Measurements from ENCODE around the gene ADAMTS12. TPM values are rescaled to one million over a fixed set of nuclear protein-coding genes. Genes with fewer than 3 reads are reported as not detected.
"Not testable (repeated sequence)": the region's sequence is repeated elsewhere in the genome, so short reads cannot be mapped to it uniquely, and the experiment has no call there.

ADAMTS12 gene
- total RNA-seq, 1 donor = 6.9 TPM

DNA sequence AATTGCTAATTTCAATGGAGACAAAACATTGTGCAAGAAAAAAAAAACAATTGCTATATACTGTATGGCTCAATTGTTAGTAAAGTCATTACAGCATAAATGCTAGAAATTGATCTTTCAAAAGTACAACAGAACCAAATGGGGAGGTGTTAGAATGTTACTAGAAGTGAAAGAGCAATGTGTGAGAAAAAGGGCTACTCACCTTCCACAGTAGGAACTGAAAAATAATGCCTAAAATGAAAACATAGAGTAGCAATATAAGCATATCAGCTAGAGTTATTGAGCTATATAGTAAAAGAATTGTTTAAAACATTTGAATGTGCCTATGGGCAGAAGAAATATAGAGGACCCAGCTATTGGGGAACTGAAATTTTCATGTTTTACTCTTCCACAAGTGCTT, 33.5 kb upstream of the ADAMTS12 start:
- no peak overlapping the region for H3K4me3 ChIP-seq (ENCODE audit: insufficient read depth, low read length)
- TF ChIP-seq, protein P1, sequence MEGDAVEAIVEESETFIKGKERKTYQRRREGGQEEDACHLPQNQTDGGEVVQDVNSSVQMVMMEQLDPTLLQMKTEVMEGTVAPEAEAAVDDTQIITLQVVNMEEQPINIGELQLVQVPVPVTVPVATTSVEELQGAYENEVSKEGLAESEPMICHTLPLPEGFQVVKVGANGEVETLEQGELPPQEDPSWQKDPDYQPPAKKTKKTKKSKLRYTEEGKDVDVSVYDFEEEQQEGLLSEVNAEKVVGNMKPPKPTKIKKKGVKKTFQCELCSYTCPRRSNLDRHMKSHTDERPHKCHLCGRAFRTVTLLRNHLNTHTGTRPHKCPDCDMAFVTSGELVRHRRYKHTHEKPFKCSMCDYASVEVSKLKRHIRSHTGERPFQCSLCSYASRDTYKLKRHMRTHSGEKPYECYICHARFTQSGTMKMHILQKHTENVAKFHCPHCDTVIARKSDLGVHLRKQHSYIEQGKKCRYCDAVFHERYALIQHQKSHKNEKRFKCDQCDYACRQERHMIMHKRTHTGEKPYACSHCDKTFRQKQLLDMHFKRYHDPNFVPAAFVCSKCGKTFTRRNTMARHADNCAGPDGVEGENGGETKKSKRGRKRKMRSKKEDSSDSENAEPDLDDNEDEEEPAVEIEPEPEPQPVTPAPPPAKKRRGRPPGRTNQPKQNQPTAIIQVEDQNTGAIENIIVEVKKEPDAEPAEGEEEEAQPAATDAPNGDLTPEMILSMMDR (IDR thresholded peaks at IDR 0.05; ENCODE audit: extremely low read depth, low read depth, low read length) = no peak
- no peaks in the 10 kb centered on the region for H3K36me3 ChIP-seq (ENCODE audit: insufficient read depth, low read length)
- peaks cover 14% of the 10 kb centered on the region for H3K27me3 ChIP-seq (ENCODE audit: insufficient read depth, low read length)
- no peak overlapping the region for H3K27ac ChIP-seq (ENCODE audit: low read depth, low read length)
- no peaks in the 10 kb centered on the region for H3K9me3 ChIP-seq (ENCODE audit: low read depth, low read length)
- H2AFZ ChIP-seq (ENCODE audit: low read length) = no peak overlapping the region
- H3K79me2 ChIP-seq (ENCODE audit: insufficient read depth, low read length) = no peaks in the 10 kb centered on the region
- H4K20me1 ChIP-seq (ENCODE audit: insufficient read depth, low read length) = no peaks in the 10 kb centered on the region
- no peak for DNase-seq (ENCODE audit: insufficient read length, low spot score, missing footprints)
- no peak overlapping the region for H3K4me2 ChIP-seq (ENCODE audit: insufficient read depth, low read length)
- no peaks in the 10 kb centered on the region for H3K4me1 ChIP-seq (ENCODE audit: insufficient read depth, low read length)

DNA sequence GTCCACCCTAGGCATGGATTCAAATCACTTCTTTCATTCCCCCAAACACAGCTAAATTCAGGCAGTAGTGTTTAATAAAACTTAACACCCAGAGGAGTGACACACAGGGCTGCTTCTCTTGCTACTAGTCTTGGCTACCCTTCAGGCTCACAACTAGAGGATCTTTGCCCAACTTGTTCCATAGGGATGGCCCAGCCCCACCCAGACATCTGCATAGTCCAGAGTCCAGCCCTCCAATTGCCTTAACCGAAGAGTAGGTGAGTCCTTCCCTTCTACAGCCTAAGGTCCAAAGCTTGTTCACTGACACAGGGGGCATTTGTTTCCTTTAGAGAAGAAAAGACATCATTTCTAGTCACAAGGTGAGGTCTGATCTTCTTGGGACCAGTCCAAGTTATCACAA, 29.2 kb upstream of the ADAMTS12 start:
- Histone ChIP-seq H3K36me3 (ENCODE audit: insufficient read depth, low read length) (no peaks in the 10 kb centered on the region), H3K9me3 (ENCODE audit: low read depth, low read length) (no peaks in the 10 kb centered on the region), H3K27me3 (ENCODE audit: insufficient read depth, low read length) (peaks cover 14% of the 10 kb centered on the region), H3K4me2 (ENCODE audit: insufficient read depth, low read length) (no peak overlapping the region), H4K20me1 (ENCODE audit: insufficient read depth, low read length) (no peaks in the 10 kb centered on the region), H3K27ac (ENCODE audit: low read depth, low read length) (no peak overlapping the region), H3K4me1 (ENCODE audit: insufficient read depth, low read length) (no peaks in the 10 kb centered on the region), H3K4me3 (ENCODE audit: insufficient read depth, low read length) (no peak overlapping the region), H2AFZ (ENCODE audit: low read length) (no peak overlapping the region), H3K79me2 (ENCODE audit: insufficient read depth, low read length) (no peaks in the 10 kb centered on the region)
- TF ChIP-seq, protein P1 (IDR thresholded peaks at IDR 0.05; ENCODE audit: extremely low read depth, low read depth, low read length) = no peak
- no peak for DNase-seq (ENCODE audit: insufficient read length, low spot score, missing footprints)

DNA sequence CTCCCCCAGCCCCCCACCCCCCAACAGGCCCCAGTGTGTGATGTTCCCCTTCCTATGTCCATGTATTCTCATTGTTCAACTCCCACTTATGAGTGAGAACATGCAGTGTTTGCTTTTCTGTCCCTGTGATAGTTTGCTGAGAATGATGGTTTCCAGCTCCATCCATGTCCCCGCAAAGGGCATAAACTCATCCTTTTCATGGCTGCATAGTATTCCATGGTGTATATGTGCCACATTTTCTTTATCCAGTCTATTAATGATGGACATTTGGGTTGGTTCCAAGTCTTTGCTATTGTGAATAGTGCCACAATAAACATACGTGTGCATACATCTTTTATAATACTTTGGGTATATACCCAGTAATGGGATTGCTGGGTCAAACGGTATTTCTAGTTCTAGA, 23.1 kb upstream of the ADAMTS12 start:
- not testable (repeated sequence) for H3K4me2 ChIP-seq (ENCODE audit: insufficient read depth, low read length); H3K4me3 ChIP-seq (ENCODE audit: insufficient read depth, low read length); H3K36me3 ChIP-seq (ENCODE audit: insufficient read depth, low read length); H3K79me2 ChIP-seq (ENCODE audit: insufficient read depth, low read length); H3K9me3 ChIP-seq (ENCODE audit: low read depth, low read length); H2AFZ ChIP-seq (ENCODE audit: low read length); DNase-seq (ENCODE audit: insufficient read length, low spot score, missing footprints); H3K4me1 ChIP-seq (ENCODE audit: insufficient read depth, low read length); H3K27ac ChIP-seq (ENCODE audit: low read depth, low read length); H4K20me1 ChIP-seq (ENCODE audit: insufficient read depth, low read length)
- peaks cover 14% of the 10 kb centered on the region for H3K27me3 ChIP-seq (ENCODE audit: insufficient read depth, low read length)

DNA sequence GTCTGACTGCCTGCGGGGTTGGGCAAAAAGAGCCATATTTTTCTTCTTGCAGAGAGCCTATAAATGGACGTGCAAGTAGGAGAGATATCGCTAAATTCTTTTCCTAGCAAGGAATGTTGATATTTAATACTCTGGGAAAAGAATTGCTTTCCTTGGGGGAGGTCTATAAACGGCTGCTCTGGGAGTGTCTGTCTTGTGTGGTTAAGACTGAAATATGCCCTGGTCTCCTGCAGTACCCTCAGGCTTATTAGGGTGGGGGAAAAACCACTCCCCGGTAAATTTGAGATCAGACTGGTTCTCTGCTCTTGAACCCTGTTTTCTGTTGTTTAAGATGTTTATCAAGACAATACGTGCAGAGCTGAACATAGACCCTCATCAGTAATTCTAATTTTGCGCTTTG, 14.5 kb upstream of the ADAMTS12 start:
- not testable (repeated sequence) for H3K4me3 ChIP-seq (ENCODE audit: insufficient read depth, low read length)

DNA sequence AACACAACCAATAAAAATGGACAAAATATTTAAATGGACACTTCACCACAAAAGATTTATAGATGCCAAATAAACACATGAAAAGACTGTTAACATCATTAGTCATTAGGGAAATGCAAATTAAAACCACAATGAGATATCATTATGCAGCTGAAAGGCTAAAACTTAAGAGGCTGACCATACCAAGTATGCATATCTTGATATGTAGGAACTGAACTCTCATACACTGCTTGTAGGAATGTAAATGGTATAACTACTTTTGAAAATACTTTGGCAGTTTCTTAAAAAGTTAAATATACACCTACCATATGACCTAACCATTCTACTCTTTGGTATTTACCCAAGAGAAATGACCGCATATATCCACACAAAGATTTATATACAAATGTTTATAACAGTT, 13.6 kb upstream of the ADAMTS12 start:
- Histone ChIP-seq H3K79me2 (ENCODE audit: insufficient read depth, low read length) (no peaks in the 10 kb centered on the region), H3K4me3 (ENCODE audit: insufficient read depth, low read length) (no peak overlapping the region), H3K9me3 (ENCODE audit: low read depth, low read length) (no peaks in the 10 kb centered on the region), H3K27ac (ENCODE audit: low read depth, low read length) (no peak overlapping the region), H3K4me1 (ENCODE audit: insufficient read depth, low read length) (no peaks in the 10 kb centered on the region), H3K27me3 (ENCODE audit: insufficient read depth, low read length) (peaks cover under 1% of the 10 kb centered on the region), H3K36me3 (ENCODE audit: insufficient read depth, low read length) (no peaks in the 10 kb centered on the region), H3K4me2 (ENCODE audit: insufficient read depth, low read length) (no peak overlapping the region), H4K20me1 (ENCODE audit: insufficient read depth, low read length) (no peaks in the 10 kb centered on the region), H2AFZ (ENCODE audit: low read length) (no peak overlapping the region)
- TF ChIP-seq, protein P1 (IDR thresholded peaks at IDR 0.05; ENCODE audit: extremely low read depth, low read depth, low read length) = no peak
- DNase-seq (ENCODE audit: insufficient read length, low spot score, missing footprints) = no peak

More for the DNA sequence above, 14.5 kb upstream of the ADAMTS12 start:
- not testable (repeated sequence) for H3K36me3 ChIP-seq (ENCODE audit: insufficient read depth, low read length); H3K4me2 ChIP-seq (ENCODE audit: insufficient read depth, low read length); H3K27ac ChIP-seq (ENCODE audit: low read depth, low read length); H3K9me3 ChIP-seq (ENCODE audit: low read depth, low read length); H3K27me3 ChIP-seq (ENCODE audit: insufficient read depth, low read length); H3K79me2 ChIP-seq (ENCODE audit: insufficient read depth, low read length); H3K4me1 ChIP-seq (ENCODE audit: insufficient read depth, low read length); H2AFZ ChIP-seq (ENCODE audit: low read length); DNase-seq (ENCODE audit: insufficient read length, low spot score, missing footprints); H4K20me1 ChIP-seq (ENCODE audit: insufficient read depth, low read length)
